Measurements from ENCODE around the gene NFKBIZ.

DNA sequence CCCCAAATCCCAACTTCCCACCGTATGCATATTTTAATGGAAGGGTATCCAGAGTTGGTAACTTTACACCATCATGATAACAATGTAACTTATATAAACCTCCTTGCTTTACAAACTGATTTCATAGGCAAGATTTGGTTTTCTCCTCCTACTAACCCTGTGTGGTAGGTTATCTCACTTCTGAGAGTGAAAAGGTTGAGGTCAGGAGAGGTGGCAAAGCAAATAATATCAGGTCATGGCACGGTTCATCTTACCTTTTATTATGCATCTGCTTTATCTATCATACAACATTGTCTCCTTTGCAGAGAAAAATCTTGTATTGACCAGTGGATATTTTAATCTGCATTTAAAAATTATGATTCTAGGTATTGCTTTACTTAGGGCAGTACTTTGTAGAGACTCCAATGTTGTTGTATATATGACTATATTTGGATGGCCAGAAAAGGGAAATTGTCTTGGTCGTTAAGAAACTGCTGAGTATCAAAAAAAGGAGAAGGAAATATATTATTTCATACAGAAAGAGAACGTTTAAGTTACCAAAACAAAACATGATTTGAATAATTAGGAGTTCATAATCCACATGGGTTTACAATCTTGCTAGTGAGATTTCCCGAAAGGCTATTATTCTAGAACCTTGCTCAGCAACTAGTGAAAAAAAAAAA lies 30.4 kb downstream of the NFKBIZ start:
- TF ChIP-seq, protein P1, sequence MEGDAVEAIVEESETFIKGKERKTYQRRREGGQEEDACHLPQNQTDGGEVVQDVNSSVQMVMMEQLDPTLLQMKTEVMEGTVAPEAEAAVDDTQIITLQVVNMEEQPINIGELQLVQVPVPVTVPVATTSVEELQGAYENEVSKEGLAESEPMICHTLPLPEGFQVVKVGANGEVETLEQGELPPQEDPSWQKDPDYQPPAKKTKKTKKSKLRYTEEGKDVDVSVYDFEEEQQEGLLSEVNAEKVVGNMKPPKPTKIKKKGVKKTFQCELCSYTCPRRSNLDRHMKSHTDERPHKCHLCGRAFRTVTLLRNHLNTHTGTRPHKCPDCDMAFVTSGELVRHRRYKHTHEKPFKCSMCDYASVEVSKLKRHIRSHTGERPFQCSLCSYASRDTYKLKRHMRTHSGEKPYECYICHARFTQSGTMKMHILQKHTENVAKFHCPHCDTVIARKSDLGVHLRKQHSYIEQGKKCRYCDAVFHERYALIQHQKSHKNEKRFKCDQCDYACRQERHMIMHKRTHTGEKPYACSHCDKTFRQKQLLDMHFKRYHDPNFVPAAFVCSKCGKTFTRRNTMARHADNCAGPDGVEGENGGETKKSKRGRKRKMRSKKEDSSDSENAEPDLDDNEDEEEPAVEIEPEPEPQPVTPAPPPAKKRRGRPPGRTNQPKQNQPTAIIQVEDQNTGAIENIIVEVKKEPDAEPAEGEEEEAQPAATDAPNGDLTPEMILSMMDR (IDR thresholded peaks at IDR 0.05; ENCODE audit: insufficient read depth, low read depth, low read length), result no peak
- no peak for TF ChIP-seq EZH2 (IDR thresholded peaks at IDR 0.05; ENCODE audit: insufficient read depth, low read length)

Data from astrocyte (in vitro differentiated cells and primary cell).